IMR-90 (cell line): ENCODE measurements around the gene USP17L17. TPM values are rescaled to one million over a fixed set of nuclear protein-coding genes. Genes with fewer than 3 reads are reported as not detected.
"Not testable (repeated sequence)": the region's sequence is repeated elsewhere in the genome, so short reads cannot be mapped to it uniquely, and the experiment has no call there.

ENCODE experiments used
- ATAC-seq: fragments of 200-7000 bp; cut with Tn5 transposase; 2 replicates; pipeline ENCODE4 v1.9.1; 2020; ENCODE audit warnings: low read depth, mild to moderate bottlenecking, moderate library complexity
- BruUV-seq: library from RNA; stranded (reverse); fragments of 400-500 nt; replicated peaks from 2 replicates; lab custom pipeline; 2021; lab: Mats Ljungman, UMichigan
- CTCF ChIA-PET: fragments of 300-600 bp; formaldehyde crosslinking; extraction: SDS; loops from one replicate; lab custom pipeline; 2021; ENCODE audit warnings: antibody characterized with exemption; lab: Yijun Ruan, JAX
- POLR2A ChIA-PET: fragments of 300-600 bp; sonication (Branson Sonifier 250); formaldehyde crosslinking; loops from one replicate; lab custom pipeline; 2022; ENCODE audit warnings: antibody characterized with exemption; ENCODE audit not compliant: unreplicated experiment; lab: Charles Lee
- DNase-seq: peaks from one replicate; pipeline ENCODE4 v3.0.0; 2013
- H2AFZ ChIP-seq: replicated peaks from 2 replicates; pipeline ENCODE3; 2013; ENCODE audit warnings: low read length, mild to moderate bottlenecking; ENCODE audit not compliant: poor library complexity
- H2AK5ac ChIP-seq: 2 replicates; pipeline ENCODE4 v1.6.1; 2013; ENCODE audit warnings: low read depth, low read length, inconsistent platforms
- H2AK9ac ChIP-seq: replicated peaks from 2 replicates; pipeline ENCODE3; 2013; ENCODE audit warnings: mild to moderate bottlenecking, low read depth, low read length, moderate library complexity; ENCODE audit not compliant: poor library complexity
- H2BK120ac ChIP-seq: 2 replicates; pipeline ENCODE4 v1.6.1; 2013; ENCODE audit warnings: low read depth, low read length, inconsistent platforms
- H2BK15ac ChIP-seq: 3 replicates; pipeline ENCODE4 v1.6.1; 2013; ENCODE audit warnings: low read depth, low read length, inconsistent platforms
- H2BK20ac ChIP-seq: 2 replicates; pipeline ENCODE4 v1.6.1; 2013; ENCODE audit warnings: low read depth, mild to moderate bottlenecking, inconsistent platforms, low read length, moderate library complexity
- H2BK5ac ChIP-seq: 2 replicates; pipeline ENCODE4 v1.6.1; 2013; ENCODE audit warnings: mild to moderate bottlenecking, low read depth, low read length, inconsistent platforms; ENCODE audit not compliant: poor library complexity, severe bottlenecking
- H3K14ac ChIP-seq: replicated peaks from 2 replicates; pipeline ENCODE4 v1.6.1; 2013; ENCODE audit warnings: low read depth, low read length, inconsistent platforms
- H3K18ac ChIP-seq: 2 replicates; pipeline ENCODE4 v1.6.1; 2013; ENCODE audit warnings: low read depth, low read length, control low read depth
- H3K23ac ChIP-seq: 2 replicates; pipeline ENCODE4 v1.6.1; 2013; ENCODE audit warnings: low read depth, low read length, inconsistent platforms
- H3K27ac ChIP-seq: 2 replicates; pipeline ENCODE4 v1.5.1; 2013; ENCODE audit warnings: mild to moderate bottlenecking, control low read depth, low read length; ENCODE audit not compliant: insufficient read depth
- H3K27me3 ChIP-seq: 2 replicates; pipeline ENCODE4 v1.6.1; 2013; ENCODE audit warnings: low read length; ENCODE audit not compliant: control insufficient read depth, insufficient read depth
- H3K36me3 ChIP-seq: 2 replicates; pipeline ENCODE4 v1.6.1; 2013; ENCODE audit warnings: low read length, mixed read lengths; ENCODE audit not compliant: control insufficient read depth, insufficient read depth
- H3K4ac ChIP-seq: 2 replicates; pipeline ENCODE4 v1.6.1; 2013; ENCODE audit warnings: low read depth, low read length, inconsistent platforms
- H3K4me1 ChIP-seq: 2 replicates; pipeline ENCODE4 v1.6.1; 2013; ENCODE audit warnings: low read length, mixed read lengths; ENCODE audit not compliant: control insufficient read depth, insufficient read depth
- H3K4me2 ChIP-seq: 2 replicates; pipeline ENCODE4 v1.6.1; 2013; ENCODE audit warnings: low read depth, mild to moderate bottlenecking, control low read depth, low read length, moderate library complexity
- H3K4me3 ChIP-seq: 2 replicates; pipeline ENCODE4 v1.5.1; 2013; ENCODE audit warnings: low read depth, mild to moderate bottlenecking, control low read depth, low read length, moderate library complexity; ENCODE audit not compliant: insufficient read depth
- H3K56ac ChIP-seq: 2 replicates; pipeline ENCODE4 v1.6.1; 2013; ENCODE audit warnings: low read length, inconsistent platforms; ENCODE audit not compliant: insufficient read depth; ENCODE audit errors: extremely low read depth
- H3K79me1 ChIP-seq, 2 experiments: 2 replicates each; pipeline ENCODE4 v1.6.1; 2013; ENCODE audit warnings: low read length in 2 of 2, inconsistent platforms in 1 of 2, low read depth in 1 of 2
- H3K9ac ChIP-seq: 2 replicates; pipeline ENCODE4 v1.6.1; 2013; ENCODE audit warnings: low read depth, low read length, control low read depth
- H3K9me1 ChIP-seq: 2 replicates; pipeline ENCODE4 v1.6.1; 2013; ENCODE audit warnings: low read length, inconsistent platforms; ENCODE audit not compliant: insufficient read depth
- H3K9me3 ChIP-seq: 2 replicates; pipeline ENCODE4 v1.6.1; 2013; ENCODE audit warnings: low read length; ENCODE audit not compliant: control insufficient read depth, insufficient read depth
- H4K20me1 ChIP-seq: 2 replicates; pipeline ENCODE4 v1.6.1; 2013; ENCODE audit warnings: low read length, inconsistent platforms; ENCODE audit not compliant: insufficient read depth
- H4K5ac ChIP-seq: 2 replicates; pipeline ENCODE4 v1.6.1; 2013; ENCODE audit warnings: mild to moderate bottlenecking, low read depth, low read length, control low read depth
- H4K8ac ChIP-seq, 2 experiments: 2 replicates each; pipeline ENCODE4 v1.6.1; 2013; ENCODE audit warnings: low read depth in 2 of 2, low read length in 2 of 2, control low read depth in 1 of 2, inconsistent platforms in 1 of 2
- H4K91ac ChIP-seq: 2 replicates; pipeline ENCODE4 v1.6.1; 2013; ENCODE audit warnings: low read depth, low read length, inconsistent platforms; ENCODE audit not compliant: insufficient read depth
- WGBS, 2 experiments: methylation state at CpG; one replicate each; pipeline versions ENCODE4 v1.1.5 to v1.1.7; 2013; ENCODE audit warnings: missing lambda C conversion rate in 2 of 2; ENCODE audit not compliant: insufficient read length in 1 of 2; ENCODE audit errors: extremely low coverage in 2 of 2; 5-methylcytosine and 5-hydroxymethylcytosine counted together
- dilution Hi-C: fragments of 300-500 bp; cut with HindIII; formaldehyde crosslinking; loops from one replicate; pipeline ENCODE4 v1.14.3; 2018; ENCODE audit warnings: low sequenced_read_pairs; ENCODE audit not compliant: unreplicated experiment
- in situ Hi-C: fragments of 300-500 bp; cut with MboI; formaldehyde crosslinking; loops from 3 replicates; pipeline ENCODE4 v1.14.3; 2019; ENCODE audit warnings: low sequenced_read_pairs, inconsistent platforms, mixed read lengths
- intact Hi-C: fragments of 100-400 bp; cut with micrococcal nuclease; formaldehyde crosslinking; loops from 2 replicates; pipeline ENCODE4 v1.10.0; 2022
- polyA plus RNA-seq, 3 experiments: library from polyadenylated mRNA; depleted of rRNA; stranded (reverse); fragments of >200 nt; gene quantifications; 2 replicates each; pipeline ENCODE4 v1.2.3, GENCODE V29; 2012; ENCODE audit warnings: low replicate concordance in 1 of 3
- total RNA-seq: library from RNA; depleted of rRNA; stranded (reverse); fragments of >200 nt; gene quantifications from 2 replicates; pipeline ENCODE4 v1.2.3, GENCODE V29; 2012

Gene USP17L17
- total and polyA plus RNA-seq, 2 of the 4 experiments (the other 2 are of a cell fraction), result not detected

DNA sequence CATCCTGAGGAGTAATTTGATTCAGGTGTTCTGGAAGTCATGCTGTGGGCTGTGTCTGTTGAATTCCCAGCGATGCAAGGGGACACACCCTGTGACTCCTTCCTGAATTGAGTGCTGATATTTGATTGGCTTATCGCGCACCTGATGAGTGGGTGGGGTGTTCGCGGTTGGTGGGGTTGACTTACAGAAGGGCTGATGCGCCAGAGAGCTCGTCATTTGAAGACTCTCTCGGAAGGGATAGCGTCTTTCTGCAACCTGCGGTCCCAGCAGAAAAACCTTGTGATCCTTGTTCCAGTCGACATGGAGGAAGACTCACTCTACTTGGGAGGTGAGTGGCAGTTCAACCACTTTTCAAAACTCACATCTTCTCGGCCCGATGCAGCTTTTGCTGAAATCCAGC is 18.9 kb downstream of the USP17L17 start, which contains the start of gene USP17L21:
USP17L21 (plus strand) TSS at position 301 of the 400 bp plus-strand sequence; CDS start at position 301, 0 bp downstream.
- H2BK5ac ChIP-seq, H3K36me3 ChIP-seq, H3K4me1 ChIP-seq, H3K27ac ChIP-seq, H2BK120ac ChIP-seq, H2AK9ac ChIP-seq, H4K5ac ChIP-seq, H3K9ac ChIP-seq, H3K56ac ChIP-seq, intact Hi-C loops, H4K91ac ChIP-seq, H4K8ac ChIP-seq, H2BK15ac ChIP-seq, H3K4me3 ChIP-seq, dilution Hi-C loops, H3K79me1 ChIP-seq, H3K4me2 ChIP-seq, H2AFZ ChIP-seq, H2BK20ac ChIP-seq, POLR2A ChIA-PET, H3K4ac ChIP-seq, H3K9me3 ChIP-seq, DNase-seq, H4K20me1 ChIP-seq, H3K14ac ChIP-seq, H3K27me3 ChIP-seq, in situ Hi-C loops, H3K18ac ChIP-seq, CTCF ChIA-PET, ATAC-seq, H2AK5ac ChIP-seq, H3K23ac ChIP-seq, H3K9me1 ChIP-seq, BruUV-seq: not testable (repeated sequence)
- WGBS, 2 experiments, result no CpG with 5 or more reads among the region's 13 CpGs

DNA sequence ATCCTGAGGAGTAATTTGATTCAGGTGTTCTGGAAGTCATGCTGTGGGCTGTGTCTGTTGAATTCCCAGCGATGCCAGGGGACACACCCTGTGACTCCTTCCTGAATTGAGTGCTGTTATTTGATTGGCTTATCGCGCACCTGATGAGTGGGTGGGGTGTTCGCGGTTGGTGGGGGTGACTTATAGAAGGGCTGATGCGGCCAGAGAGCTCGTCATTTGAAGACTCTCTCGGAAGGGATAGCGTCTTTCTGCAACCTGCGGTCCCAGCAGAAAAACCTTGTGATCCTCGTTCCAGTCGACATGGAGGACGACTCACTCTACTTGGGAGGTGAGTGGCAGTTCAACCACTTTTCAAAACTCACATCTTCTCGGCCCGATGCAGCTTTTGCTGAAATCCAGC is 23.6 kb downstream of the USP17L17 start, which contains the start of gene USP17L22:
USP17L22 (plus strand) TSS at position 301 of the 400 bp plus-strand sequence; CDS start at position 301, 0 bp downstream.
- DNase-seq, H2BK15ac ChIP-seq, H3K27ac ChIP-seq, H3K9me1 ChIP-seq, H2BK5ac ChIP-seq, H2AK9ac ChIP-seq, H3K56ac ChIP-seq, H3K79me1 ChIP-seq, H2AFZ ChIP-seq, H3K27me3 ChIP-seq, H3K4me3 ChIP-seq, H4K5ac ChIP-seq, H3K14ac ChIP-seq, H2BK120ac ChIP-seq, H3K4ac ChIP-seq, BruUV-seq, H3K9me3 ChIP-seq, H2BK20ac ChIP-seq, H4K8ac ChIP-seq, H3K18ac ChIP-seq, H3K23ac ChIP-seq, H3K9ac ChIP-seq, H3K4me2 ChIP-seq, CTCF ChIA-PET, POLR2A ChIA-PET, dilution Hi-C loops, H2AK5ac ChIP-seq, H4K20me1 ChIP-seq, intact Hi-C loops, ATAC-seq, H3K4me1 ChIP-seq, in situ Hi-C loops, H4K91ac ChIP-seq, H3K36me3 ChIP-seq: not testable (repeated sequence)
- WGBS, 2 experiments, result no CpG with 5 or more reads among the region's 15 CpGs
